H9 (cell line): ENCODE results near the gene ABCA4. TPM values are rescaled to one million over a fixed set of nuclear protein-coding genes. Genes with fewer than 3 reads are reported as not detected.

Source experiments
- DNase-seq: peaks from one replicate; pipeline ENCODE4 v3.0.0-alpha.2; 2017
- H2AFZ ChIP-seq: one replicate; pipeline ENCODE4 v1.6.1; 2013; ENCODE audit warnings: mild to moderate bottlenecking, low read length, control low read depth, moderate library complexity
- H2AK5ac ChIP-seq: 2 replicates; pipeline ENCODE4 v1.6.1; 2013; ENCODE audit warnings: low read length, control low read depth, mixed read lengths; ENCODE audit not compliant: insufficient read length
- H2BK120ac ChIP-seq: one replicate; pipeline ENCODE4 v1.6.1; 2013; ENCODE audit warnings: low read depth, mild to moderate bottlenecking, low read length, control low read depth, inconsistent platforms; ENCODE audit not compliant: poor library complexity, severe bottlenecking
- H2BK12ac ChIP-seq: 2 replicates; pipeline ENCODE4 v1.6.1; 2013; ENCODE audit warnings: low read length, control low read depth, mixed read lengths, low read depth; ENCODE audit not compliant: insufficient read length
- H2BK15ac ChIP-seq: 2 replicates; pipeline ENCODE4 v1.6.1; 2013; ENCODE audit warnings: low read depth, low read length, control low read depth
- H2BK20ac ChIP-seq: one replicate; pipeline ENCODE4 v1.6.1; 2013; ENCODE audit warnings: low read depth, mild to moderate bottlenecking, low read length, control low read depth, inconsistent platforms; ENCODE audit not compliant: poor library complexity, severe bottlenecking
- H2BK5ac ChIP-seq: 2 replicates; pipeline ENCODE4 v1.6.1; 2013; ENCODE audit warnings: low read length, control low read depth, mixed read lengths; ENCODE audit not compliant: insufficient read length
- H3K14ac ChIP-seq: 2 replicates; pipeline ENCODE4 v1.6.1; 2013; ENCODE audit warnings: low read length, control low read depth; ENCODE audit not compliant: insufficient read depth
- H3K18ac ChIP-seq: 2 replicates; pipeline ENCODE4 v1.6.1; 2013; ENCODE audit warnings: low read depth, mild to moderate bottlenecking, mixed read lengths, low read length, control low read depth; ENCODE audit not compliant: insufficient read length
- H3K23ac ChIP-seq: 2 replicates; pipeline ENCODE4 v1.6.1; 2013; ENCODE audit warnings: low read length, control low read depth, mixed read lengths, low read depth; ENCODE audit not compliant: insufficient read length
- H3K23me2 ChIP-seq: 2 replicates; pipeline ENCODE4 v1.6.1; 2013; ENCODE audit warnings: low read depth, mild to moderate bottlenecking, mixed read lengths, low read length, control low read depth; ENCODE audit not compliant: insufficient read length, poor library complexity, severe bottlenecking
- H3K27ac ChIP-seq: 2 replicates; pipeline ENCODE4 v1.5.1; 2013; ENCODE audit warnings: low read length, control low read depth, mixed read lengths, low read depth; ENCODE audit not compliant: insufficient read length
- H3K27me3 ChIP-seq: 2 replicates; pipeline ENCODE4 v1.6.1; 2013; ENCODE audit warnings: low read length, control low read depth, inconsistent platforms; ENCODE audit not compliant: insufficient read depth
- H3K4ac ChIP-seq: 2 replicates; pipeline ENCODE4 v1.6.1; 2013; ENCODE audit warnings: low read depth, mild to moderate bottlenecking, control low read depth, inconsistent platforms, low read length, moderate library complexity
- H3K4me1 ChIP-seq: 2 replicates; pipeline ENCODE4 v1.6.1; 2013; ENCODE audit warnings: low read length, control low read depth, inconsistent platforms; ENCODE audit not compliant: insufficient read depth
- H3K4me2 ChIP-seq: 2 replicates; pipeline ENCODE4 v1.6.1; 2013; ENCODE audit warnings: low read length, control low read depth, mixed read lengths; ENCODE audit not compliant: insufficient read length, insufficient read depth
- H3K56ac ChIP-seq: 2 replicates; pipeline ENCODE4 v1.6.1; 2013; ENCODE audit warnings: low read depth, mild to moderate bottlenecking, mixed read lengths, low read length, control low read depth; ENCODE audit not compliant: insufficient read length
- H3K79me1 ChIP-seq: 2 replicates; pipeline ENCODE4 v1.6.1; 2013; ENCODE audit warnings: low read depth, mild to moderate bottlenecking, moderate library complexity, low read length, control low read depth, inconsistent platforms; ENCODE audit not compliant: insufficient read depth, poor library complexity, severe bottlenecking
- H3K79me2 ChIP-seq: 2 replicates; pipeline ENCODE4 v1.6.1; 2013; ENCODE audit warnings: low read length, control low read depth, inconsistent platforms; ENCODE audit not compliant: insufficient read depth
- H3K9ac ChIP-seq: 2 replicates; pipeline ENCODE4 v1.6.1; 2013; ENCODE audit warnings: low read length, control low read depth, mixed read lengths; ENCODE audit not compliant: insufficient read length; ENCODE audit errors: extremely low read depth
- H3K9me3 ChIP-seq: one replicate; pipeline ENCODE4 v1.6.1; 2013; ENCODE audit warnings: low read depth, low read length, inconsistent platforms; ENCODE audit not compliant: control insufficient read depth
- H3T11ph ChIP-seq: one replicate; pipeline ENCODE4 v1.6.1; 2013; ENCODE audit warnings: mild to moderate bottlenecking, low read length, control low read depth, inconsistent platforms
- H4K20me1 ChIP-seq: one replicate; pipeline ENCODE4 v1.6.1; 2013; ENCODE audit not compliant: control insufficient read depth, insufficient read length, insufficient read depth
- H4K5ac ChIP-seq: 2 replicates; pipeline ENCODE4 v1.6.1; 2013; ENCODE audit warnings: low read depth, mild to moderate bottlenecking, mixed read lengths, low read length, control low read depth; ENCODE audit not compliant: insufficient read length
- H4K8ac ChIP-seq: replicated peaks from 2 replicates; pipeline ENCODE4 v1.6.1; 2013; ENCODE audit warnings: low read length, control low read depth, mixed read lengths, low read depth; ENCODE audit not compliant: insufficient read length
- H4K91ac ChIP-seq: 2 replicates; pipeline ENCODE4 v1.6.1; 2013; ENCODE audit warnings: low read depth, mild to moderate bottlenecking, moderate library complexity, mixed read lengths, low read length, control low read depth; ENCODE audit not compliant: insufficient read length
- H3K27ac Mint-ChIP-seq, 3 experiments: 2 replicates in 2 of 3; 3 replicates in 1 of 3; pipeline ENCODE4 v1.8.0; 2020 to 2021; ENCODE audit warnings: mixed read lengths in 3 of 3, mild to moderate bottlenecking in 1 of 3, moderate library complexity in 1 of 3
- H3K27me3 Mint-ChIP-seq: 2 replicates; pipeline ENCODE4 v1.8.0; 2021; ENCODE audit warnings: low read depth, mild to moderate bottlenecking, moderate library complexity, mixed read lengths
- H3K36me3 Mint-ChIP-seq, 3 experiments: 2 replicates in 2 of 3; 3 replicates in 1 of 3; pipeline ENCODE4 v1.8.0; 2020 to 2021; ENCODE audit warnings: low read depth in 3 of 3, mixed read lengths in 3 of 3; ENCODE audit not compliant: insufficient read depth in 1 of 3
- H3K4me1 Mint-ChIP-seq, 2 experiments: 2 replicates each; pipeline ENCODE4 v1.8.0; 2020; ENCODE audit warnings: mixed read lengths in 2 of 2
- H3K4me3 Mint-ChIP-seq, 2 experiments: 2 replicates in 1 of 2; 3 replicates in 1 of 2; pipeline ENCODE4 v1.8.0; 2020 to 2021; ENCODE audit warnings: mild to moderate bottlenecking in 2 of 2, mixed read lengths in 2 of 2, moderate library complexity in 1 of 2
- H3K9me3 Mint-ChIP-seq, 2 experiments: 2 replicates in 1 of 2; 3 replicates in 1 of 2; pipeline ENCODE4 v1.8.0; 2020; ENCODE audit warnings: mild to moderate bottlenecking in 2 of 2, mixed read lengths in 2 of 2, moderate library complexity in 1 of 2
- CTCF ChIP-seq: fragments of 200-600 bp; sonication (generic); conservative IDR thresholded peaks from 3 replicates; pipeline ENCODE4 v1.8.0; 2021; ENCODE audit warnings: antibody characterized with exemption, mild to moderate bottlenecking
- WGBS: extraction: QIAGEN DNeasy Blood & Tissue Kit; methylation state at CpG from one replicate; pipeline ENCODE4 v1.1.7; 2013; ENCODE audit warnings: missing lambda C conversion rate, low lambda C conversion rate, mixed read lengths; ENCODE audit not compliant: insufficient read length; ENCODE audit errors: extremely low coverage; 5-methylcytosine and 5-hydroxymethylcytosine counted together
- total RNA-seq: library from RNA; stranded (reverse); gene quantifications from 2 replicates; pipeline ENCODE4 v1.2.1, GENCODE V29; 2021

The ABCA4 gene
- total RNA-seq, 1 experiment from 2014 or later, result not detected

GRCh38 chr1:94031591-94031990 is 89.4 kb downstream of the ABCA4 start:
- Histone ChIP-seq H3T11ph (no peak overlapping the region), H3K23ac (no peak overlapping the region), H4K20me1 (no peaks in the 10 kb centered on the region), H2BK15ac (0 out of 2 replicates have a peak overlapping the region, but pooled peaks have one; percentile 5), H3K18ac (no peak overlapping the region), H3K27me3 (no peaks in the 10 kb centered on the region; the same call in none of the 2 replicates), H2BK120ac (no peak overlapping the region), H4K5ac (no peak overlapping the region), H3K14ac (no peak overlapping the region), H3K27ac (no peak overlapping the region), H3K79me1 (no peaks in the 10 kb centered on the region), H3K4ac (no peak overlapping the region), H2BK12ac (no peak overlapping the region), H3K9me3 (no peaks in the 10 kb centered on the region), H2AFZ (no peak overlapping the region), H4K91ac (no peak overlapping the region), H2BK5ac (no peak overlapping the region), H4K8ac (no peak overlapping the region), H3K9ac (no peak overlapping the region), H3K56ac (no peak overlapping the region), H3K79me2 (no peaks in the 10 kb centered on the region), H2AK5ac (no peak overlapping the region), H3K23me2 (no peaks in the 10 kb centered on the region), H3K4me2 (no peak overlapping the region), H2BK20ac (no peak overlapping the region), H3K4me1 (no peaks in the 10 kb centered on the region)
- no peak for TF ChIP-seq CTCF
- Mint-ChIP-seq H3K27me3 (peaks cover 6% of the 10 kb centered on the region), H3K27ac (no peak overlapping the region), H3K4me3 (no peak overlapping the region), H3K36me3 (no peaks in the 10 kb centered on the region), H3K9me3 (no peaks in the 10 kb centered on the region), H3K4me1 (no peaks in the 10 kb centered on the region)
- DNase-seq, result no peak
- WGBS, result no CpG with 5 or more reads among the region's 9 CpGs
